GM23338 (cell line): ENCODE results near the gene SLC4A3. TPM values are rescaled to one million over a fixed set of nuclear protein-coding genes. Genes with fewer than 3 reads are reported as not detected.

Source experiments
- ATAC-seq: fragments of 200-7000 bp; cut with Tn5 transposase; 3 replicates; pipeline ENCODE4 v1.9.1; 2020
- DNase-seq: peaks from one replicate; pipeline ENCODE4 v3.0.0-alpha.2; 2015; ENCODE audit warnings: low spot score
- H2AFZ ChIP-seq: fragments of 200-600 bp; sonication (generic); 2 replicates; pipeline ENCODE4 v1.8.0; 2016; ENCODE audit warnings: antibody characterized with exemption, mild to moderate bottlenecking, moderate library complexity
- H3F3A ChIP-seq: fragments of 200-600 bp; sonication (generic); replicated peaks from 2 replicates; pipeline ENCODE4 v1.8.0; 2017; ENCODE audit warnings: antibody characterized with exemption, mixed run types, low read depth
- H3K27ac ChIP-seq: fragments of 200-600 bp; sonication (generic); 2 replicates; pipeline ENCODE4 v1.6.1; 2016; ENCODE audit warnings: low read depth
- H3K27me3 ChIP-seq: fragments of 200-600 bp; sonication (generic); 2 replicates; pipeline ENCODE4 v1.8.0; 2016; ENCODE audit warnings: mild to moderate bottlenecking, mixed run types, moderate library complexity; ENCODE audit not compliant: insufficient read depth
- H3K36me3 ChIP-seq: fragments of 200-600 bp; sonication (generic); 2 replicates; pipeline ENCODE4 v1.8.0; 2016; ENCODE audit warnings: mild to moderate bottlenecking; ENCODE audit not compliant: insufficient read depth
- H3K4me1 ChIP-seq: fragments of 200-600 bp; sonication (generic); 2 replicates; pipeline ENCODE4 v1.8.0; 2016; ENCODE audit warnings: mild to moderate bottlenecking, moderate library complexity; ENCODE audit not compliant: insufficient read depth
- H3K4me2 ChIP-seq: fragments of 200-600 bp; sonication (generic); 2 replicates; pipeline ENCODE4 v1.7.1; 2017; ENCODE audit warnings: mixed run types
- H3K4me3 ChIP-seq: fragments of 200-600 bp; sonication (generic); 2 replicates; pipeline ENCODE4 v1.6.1; 2016; ENCODE audit warnings: mixed run types
- H3K79me2 ChIP-seq: fragments of 200-600 bp; sonication (generic); replicated peaks from 2 replicates; pipeline ENCODE4 v1.8.0; 2017; ENCODE audit warnings: mild to moderate bottlenecking; ENCODE audit not compliant: insufficient read depth
- H3K9me2 ChIP-seq: fragments of 200-600 bp; sonication (generic); 2 replicates; pipeline ENCODE4 v1.8.0; 2017; ENCODE audit not compliant: insufficient read depth
- H4K20me1 ChIP-seq: fragments of 200-600 bp; sonication (generic); replicated peaks from 2 replicates; pipeline ENCODE4 v1.8.0; 2017; ENCODE audit warnings: mild to moderate bottlenecking; ENCODE audit not compliant: insufficient read depth
- H3K27ac Mint-ChIP-seq: 2 replicates; pipeline ENCODE4 v1.8.0; 2020; ENCODE audit warnings: inconsistent platforms, mild to moderate bottlenecking, moderate library complexity, mixed read lengths
- H3K27me3 Mint-ChIP-seq: 3 replicates; pipeline ENCODE4 v1.8.0; 2022; ENCODE audit warnings: low read depth, mild to moderate bottlenecking, moderate library complexity, mixed read lengths, inconsistent platforms; ENCODE audit not compliant: insufficient read depth, poor library complexity
- H3K36me3 Mint-ChIP-seq: 3 replicates; pipeline ENCODE4 v1.8.0; 2021; ENCODE audit warnings: low read depth, mild to moderate bottlenecking, inconsistent platforms, moderate library complexity, mixed read lengths
- H3K4me1 Mint-ChIP-seq: 3 replicates; pipeline ENCODE4 v1.8.0; 2020; ENCODE audit warnings: mild to moderate bottlenecking, inconsistent platforms, mixed read lengths
- H3K4me3 Mint-ChIP-seq: 3 replicates; pipeline ENCODE4 v1.8.0; 2021; ENCODE audit warnings: moderate library complexity, mild to moderate bottlenecking, inconsistent platforms, mixed read lengths
- H3K9me3 Mint-ChIP-seq: 3 replicates; pipeline ENCODE4 v1.8.0; 2020; ENCODE audit warnings: moderate library complexity, mild to moderate bottlenecking, inconsistent platforms, mixed read lengths
- EZH2 ChIP-seq: fragments of 200-600 bp; sonication (generic); IDR thresholded peaks from one replicate; pipeline ENCODE4 v1.8.0; 2017; ENCODE audit warnings: antibody characterized with exemption, mild to moderate bottlenecking, low read depth; ENCODE audit not compliant: unreplicated experiment
- EZH2phosphoT487 ChIP-seq: fragments of 200-600 bp; sonication (generic); IDR thresholded peaks from one replicate; pipeline ENCODE4 v1.8.1; 2018; ENCODE audit warnings: antibody characterized with exemption; ENCODE audit not compliant: unreplicated experiment
- POLR2AphosphoS5 ChIP-seq: IDR thresholded peaks from 2 replicates; pipeline ENCODE4 v1.6.1; 2016; ENCODE audit warnings: antibody characterized with exemption, low read depth
- polyA plus RNA-seq: library from polyadenylated mRNA; unstranded; fragments of >200 nt; fragmentation: Nextera tagmentation; extraction: Ambion mirVana; gene quantifications from 2 replicates; pipeline ENCODE4 v1.2.1, GENCODE V29; 2016
- total RNA-seq: library from RNA; depleted of rRNA; stranded (reverse); fragments of >200 nt; shearing (Covaris generic); gene quantifications from 2 replicates; pipeline ENCODE4 v1.2.3, GENCODE V29; 2014
- TF ChIP-seq, protein P1 (sequence below): fragments of 250-450 bp; sonication (Bioruptor Pico); IDR thresholded peaks from 2 replicates; pipeline ENCODE4 v1.5.0; 2020; ENCODE audit warnings: mild to moderate bottlenecking, moderate library complexity
- TF ChIP-seq, protein P2 (sequence below): IDR thresholded peaks from 2 replicates; pipeline ENCODE4 v1.6.1; 2016; ENCODE audit warnings: antibody characterized with exemption
- TF ChIP-seq, protein P3 (sequence below), 2 experiments: fragments of 200-600 bp in 1 of 2; sonication (generic) in 1 of 2; conservative IDR thresholded peaks; 2 replicates each; pipeline versions ENCODE4 v1.5.1 to v1.6.1; 2016 to 2017; ENCODE audit warnings: antibody characterized with exemption in 2 of 2, low read depth in 2 of 2, mild to moderate bottlenecking in 2 of 2, moderate library complexity in 1 of 2

SLC4A3 gene
- total and polyA plus RNA-seq, 2 experiments from 2014 or later: 3.6 to 6.8 TPM

GRCh38 chr2:219628986-219629901, 1.8 kb downstream of the SLC4A3 start:
- no peak for ATAC-seq
- Mint-ChIP-seq H3K36me3 (peaks cover 2% of the 10 kb centered on the region; the same call in 1 of the 3 replicates), H3K27ac (no peak overlapping the region), H3K4me3 (peak overlapping the region; percentile 65; the same call in 1 of the 3 replicates), H3K4me1 (peaks cover 10% of the 10 kb centered on the region; the same call in 1 of the 3 replicates), H3K9me3 (no peaks in the 10 kb centered on the region; the same call in 1 of the 3 replicates), H3K27me3 (peaks cover 10% of the 10 kb centered on the region)
- no peak overlapping the region for H3K4me3 ChIP-seq
- H3K27me3 ChIP-seq: peaks cover 6% of the 10 kb centered on the region; the same call in 1 of the 2 replicates
- TF ChIP-seq POLR2AphosphoS5: no peak
- TF ChIP-seq, protein P1, sequence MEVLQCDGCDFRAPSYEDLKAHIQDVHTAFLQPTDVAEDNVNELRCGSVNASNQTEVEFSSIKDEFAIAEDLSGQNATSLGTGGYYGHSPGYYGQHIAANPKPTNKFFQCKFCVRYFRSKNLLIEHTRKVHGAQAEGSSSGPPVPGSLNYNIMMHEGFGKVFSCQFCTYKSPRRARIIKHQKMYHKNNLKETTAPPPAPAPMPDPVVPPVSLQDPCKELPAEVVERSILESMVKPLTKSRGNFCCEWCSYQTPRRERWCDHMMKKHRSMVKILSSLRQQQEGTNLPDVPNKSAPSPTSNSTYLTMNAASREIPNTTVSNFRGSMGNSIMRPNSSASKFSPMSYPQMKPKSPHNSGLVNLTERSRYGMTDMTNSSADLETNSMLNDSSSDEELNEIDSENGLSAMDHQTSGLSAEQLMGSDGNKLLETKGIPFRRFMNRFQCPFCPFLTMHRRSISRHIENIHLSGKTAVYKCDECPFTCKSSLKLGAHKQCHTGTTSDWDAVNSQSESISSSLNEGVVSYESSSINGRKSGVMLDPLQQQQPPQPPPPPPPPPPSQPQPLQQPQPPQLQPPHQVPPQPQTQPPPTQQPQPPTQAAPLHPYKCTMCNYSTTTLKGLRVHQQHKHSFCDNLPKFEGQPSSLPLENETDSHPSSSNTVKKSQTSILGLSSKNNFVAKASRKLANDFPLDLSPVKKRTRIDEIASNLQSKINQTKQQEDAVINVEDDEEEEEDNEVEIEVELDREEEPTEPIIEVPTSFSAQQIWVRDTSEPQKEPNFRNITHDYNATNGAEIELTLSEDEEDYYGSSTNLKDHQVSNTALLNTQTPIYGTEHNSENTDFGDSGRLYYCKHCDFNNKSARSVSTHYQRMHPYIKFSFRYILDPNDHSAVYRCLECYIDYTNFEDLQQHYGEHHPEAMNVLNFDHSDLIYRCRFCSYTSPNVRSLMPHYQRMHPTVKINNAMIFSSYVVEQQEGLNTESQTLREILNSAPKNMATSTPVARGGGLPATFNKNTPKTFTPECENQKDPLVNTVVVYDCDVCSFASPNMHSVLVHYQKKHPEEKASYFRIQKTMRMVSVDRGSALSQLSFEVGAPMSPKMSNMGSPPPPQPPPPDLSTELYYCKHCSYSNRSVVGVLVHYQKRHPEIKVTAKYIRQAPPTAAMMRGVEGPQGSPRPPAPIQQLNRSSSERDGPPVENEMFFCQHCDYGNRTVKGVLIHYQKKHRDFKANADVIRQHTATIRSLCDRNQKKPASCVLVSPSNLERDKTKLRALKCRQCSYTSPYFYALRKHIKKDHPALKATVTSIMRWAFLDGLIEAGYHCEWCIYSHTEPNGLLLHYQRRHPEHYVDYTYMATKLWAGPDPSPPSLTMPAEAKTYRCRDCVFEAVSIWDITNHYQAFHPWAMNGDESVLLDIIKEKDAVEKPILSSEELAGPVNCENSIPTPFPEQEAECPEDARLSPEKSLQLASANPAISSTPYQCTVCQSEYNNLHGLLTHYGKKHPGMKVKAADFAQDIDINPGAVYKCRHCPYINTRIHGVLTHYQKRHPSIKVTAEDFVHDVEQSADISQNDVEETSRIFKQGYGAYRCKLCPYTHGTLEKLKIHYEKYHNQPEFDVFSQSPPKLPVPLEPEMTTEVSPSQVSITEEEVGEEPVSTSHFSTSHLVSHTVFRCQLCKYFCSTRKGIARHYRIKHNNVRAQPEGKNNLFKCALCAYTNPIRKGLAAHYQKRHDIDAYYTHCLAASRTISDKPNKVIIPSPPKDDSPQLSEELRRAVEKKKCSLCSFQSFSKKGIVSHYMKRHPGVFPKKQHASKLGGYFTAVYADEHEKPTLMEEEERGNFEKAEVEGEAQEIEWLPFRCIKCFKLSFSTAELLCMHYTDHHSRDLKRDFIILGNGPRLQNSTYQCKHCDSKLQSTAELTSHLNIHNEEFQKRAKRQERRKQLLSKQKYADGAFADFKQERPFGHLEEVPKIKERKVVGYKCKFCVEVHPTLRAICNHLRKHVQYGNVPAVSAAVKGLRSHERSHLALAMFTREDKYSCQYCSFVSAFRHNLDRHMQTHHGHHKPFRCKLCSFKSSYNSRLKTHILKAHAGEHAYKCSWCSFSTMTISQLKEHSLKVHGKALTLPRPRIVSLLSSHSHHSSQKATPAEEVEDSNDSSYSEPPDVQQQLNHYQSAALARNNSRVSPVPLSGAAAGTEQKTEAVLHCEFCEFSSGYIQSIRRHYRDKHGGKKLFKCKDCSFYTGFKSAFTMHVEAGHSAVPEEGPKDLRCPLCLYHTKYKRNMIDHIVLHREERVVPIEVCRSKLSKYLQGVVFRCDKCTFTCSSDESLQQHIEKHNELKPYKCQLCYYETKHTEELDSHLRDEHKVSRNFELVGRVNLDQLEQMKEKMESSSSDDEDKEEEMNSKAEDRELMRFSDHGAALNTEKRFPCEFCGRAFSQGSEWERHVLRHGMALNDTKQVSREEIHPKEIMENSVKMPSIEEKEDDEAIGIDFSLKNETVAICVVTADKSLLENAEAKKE (CRISPR knock-in tag): no peak
- TF ChIP-seq, protein P2, sequence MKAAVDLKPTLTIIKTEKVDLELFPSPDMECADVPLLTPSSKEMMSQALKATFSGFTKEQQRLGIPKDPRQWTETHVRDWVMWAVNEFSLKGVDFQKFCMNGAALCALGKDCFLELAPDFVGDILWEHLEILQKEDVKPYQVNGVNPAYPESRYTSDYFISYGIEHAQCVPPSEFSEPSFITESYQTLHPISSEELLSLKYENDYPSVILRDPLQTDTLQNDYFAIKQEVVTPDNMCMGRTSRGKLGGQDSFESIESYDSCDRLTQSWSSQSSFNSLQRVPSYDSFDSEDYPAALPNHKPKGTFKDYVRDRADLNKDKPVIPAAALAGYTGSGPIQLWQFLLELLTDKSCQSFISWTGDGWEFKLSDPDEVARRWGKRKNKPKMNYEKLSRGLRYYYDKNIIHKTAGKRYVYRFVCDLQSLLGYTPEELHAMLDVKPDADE: no peak
- TF ChIP-seq, protein P3, sequence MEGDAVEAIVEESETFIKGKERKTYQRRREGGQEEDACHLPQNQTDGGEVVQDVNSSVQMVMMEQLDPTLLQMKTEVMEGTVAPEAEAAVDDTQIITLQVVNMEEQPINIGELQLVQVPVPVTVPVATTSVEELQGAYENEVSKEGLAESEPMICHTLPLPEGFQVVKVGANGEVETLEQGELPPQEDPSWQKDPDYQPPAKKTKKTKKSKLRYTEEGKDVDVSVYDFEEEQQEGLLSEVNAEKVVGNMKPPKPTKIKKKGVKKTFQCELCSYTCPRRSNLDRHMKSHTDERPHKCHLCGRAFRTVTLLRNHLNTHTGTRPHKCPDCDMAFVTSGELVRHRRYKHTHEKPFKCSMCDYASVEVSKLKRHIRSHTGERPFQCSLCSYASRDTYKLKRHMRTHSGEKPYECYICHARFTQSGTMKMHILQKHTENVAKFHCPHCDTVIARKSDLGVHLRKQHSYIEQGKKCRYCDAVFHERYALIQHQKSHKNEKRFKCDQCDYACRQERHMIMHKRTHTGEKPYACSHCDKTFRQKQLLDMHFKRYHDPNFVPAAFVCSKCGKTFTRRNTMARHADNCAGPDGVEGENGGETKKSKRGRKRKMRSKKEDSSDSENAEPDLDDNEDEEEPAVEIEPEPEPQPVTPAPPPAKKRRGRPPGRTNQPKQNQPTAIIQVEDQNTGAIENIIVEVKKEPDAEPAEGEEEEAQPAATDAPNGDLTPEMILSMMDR (conservative IDR thresholded peaks at IDR 0.05; ENCODE audit: low read depth in 2 of 2): no peak
- TF ChIP-seq EZH2: no peak
- TF ChIP-seq EZH2phosphoT487: no peak
- 0 out of 2 replicates have a peak, but pooled peaks cover 5% of the 10 kb centered on the region for H3F3A ChIP-seq
- H3K79me2 ChIP-seq: no peaks in the 10 kb centered on the region
- no peaks in the 10 kb centered on the region for H3K36me3 ChIP-seq
- DNase-seq: no peak
- peaks cover 4% of the 10 kb centered on the region for H3K4me1 ChIP-seq
- H3K4me2 ChIP-seq: no peak overlapping the region
- no peaks in the 10 kb centered on the region for H4K20me1 ChIP-seq
- no peak overlapping the region for H3K27ac ChIP-seq
- no peak overlapping the region for H2AFZ ChIP-seq
- H3K9me2 ChIP-seq: no peaks in the 10 kb centered on the region
